Thoracic aorta (tissue), 2 donors: ENCODE measurements around the gene PIEZO1. TPM values are rescaled to one million over a fixed set of nuclear protein-coding genes. Genes with fewer than 3 reads are reported as not detected.

ENCODE experiments used
- ATAC-seq: fragments of 150-250 bp; one replicate; pipeline ENCODE4 v1.8.0; 2017; ENCODE audit warnings: low read depth; ENCODE audit not compliant: insufficient number of reproducible peaks, low FRiP score
- DNase-seq: peaks from one replicate; pipeline ENCODE4 v3.0.0-alpha.2; 2020; ENCODE audit warnings: low spot score
- H3K27ac ChIP-seq, 2 donors: fragments of 200-600 bp; sonication (generic); 1 replicate in 1 of 2; 2 replicates in 1 of 2; pipeline ENCODE4 v1.5.1; 2016; ENCODE audit warnings: mild to moderate bottlenecking in 2 of 2, moderate library complexity in 2 of 2
- H3K27me3 ChIP-seq: fragments of 200-600 bp; sonication (generic); replicated peaks from 2 replicates; pipeline ENCODE4 v1.6.0; 2016; ENCODE audit warnings: mild to moderate bottlenecking; ENCODE audit not compliant: insufficient read depth
- H3K36me3 ChIP-seq: fragments of 200-600 bp; sonication (generic); one replicate; pipeline ENCODE4 v1.5.1; 2016
- H3K4me1 ChIP-seq, 2 donors: fragments of 200-600 bp; sonication (generic); 1 replicate in 1 of 2; 2 replicates in 1 of 2; pipeline versions ENCODE4 v1.5.1 to v1.6.0; 2016; ENCODE audit warnings: low read depth in 2 of 2, mild to moderate bottlenecking in 1 of 2; ENCODE audit not compliant: control insufficient read depth in 1 of 2
- H3K4me3 ChIP-seq: fragments of 200-600 bp; sonication (generic); 2 replicates; pipeline ENCODE4 v1.5.1; 2016; ENCODE audit warnings: mild to moderate bottlenecking
- H3K9me3 ChIP-seq: fragments of 200-600 bp; sonication (generic); 2 replicates; pipeline ENCODE4 v1.5.1; 2016
- total RNA-seq, 2 donors: library from RNA; depleted of rRNA; stranded (reverse); fragments of >200 nt; gene quantifications; one replicate each; pipeline versions ENCODE4 v1.1.0 to v1.2.3, GENCODE V29; 2016
- TF ChIP-seq, protein P1 (sequence below): fragments of 200-600 bp; sonication (generic); IDR thresholded peaks from one replicate; pipeline ENCODE4 v1.5.1; 2019; ENCODE audit warnings: antibody characterized with exemption

PIEZO1 gene
- total RNA-seq, 2 donors from 2014 or later = 108 to 179 TPM

DNA sequence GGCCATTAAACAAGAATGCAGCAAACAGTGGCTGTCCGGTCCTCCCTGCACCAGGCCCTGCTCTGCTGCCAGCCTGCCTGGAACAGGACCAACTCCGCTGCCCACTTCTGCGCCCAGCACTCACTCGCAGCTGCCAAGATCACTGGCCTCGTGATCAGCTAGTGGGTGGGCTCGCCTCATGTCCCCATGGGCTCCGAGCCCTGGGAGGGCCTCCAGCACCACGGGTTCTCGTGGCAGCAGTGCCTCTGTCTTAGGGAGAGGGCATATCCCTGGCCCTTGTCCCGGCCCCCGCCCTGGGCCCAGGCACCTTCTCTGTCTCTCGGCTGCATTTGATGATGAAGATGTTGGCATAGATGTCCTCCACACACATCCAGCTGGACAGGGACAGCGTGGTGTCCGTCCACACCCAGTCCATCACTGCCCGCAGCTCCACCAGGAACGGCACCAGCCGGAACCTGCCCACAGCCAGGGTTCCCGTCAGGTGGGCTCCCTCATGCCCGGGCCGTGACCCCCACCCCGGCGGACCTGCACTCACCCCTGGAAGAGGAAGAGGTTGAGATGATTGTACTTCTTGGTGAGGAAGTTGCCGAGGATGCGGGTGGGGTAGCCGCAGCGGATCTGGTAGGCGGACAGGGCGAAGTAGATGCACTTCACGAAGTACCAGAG lies 65.6 kb downstream of the PIEZO1 start:
- Histone ChIP-seq H3K4me3 (no peak overlapping the region), H3K27me3 (no peaks in the 10 kb centered on the region), H3K36me3 (peaks cover 72% of the 10 kb centered on the region), H3K4me1 (no peaks in the 10 kb centered on the region), H3K9me3 (no peaks in the 10 kb centered on the region), H3K27ac (no peak overlapping the region)
- ATAC-seq = no peak
- TF ChIP-seq, protein P1, sequence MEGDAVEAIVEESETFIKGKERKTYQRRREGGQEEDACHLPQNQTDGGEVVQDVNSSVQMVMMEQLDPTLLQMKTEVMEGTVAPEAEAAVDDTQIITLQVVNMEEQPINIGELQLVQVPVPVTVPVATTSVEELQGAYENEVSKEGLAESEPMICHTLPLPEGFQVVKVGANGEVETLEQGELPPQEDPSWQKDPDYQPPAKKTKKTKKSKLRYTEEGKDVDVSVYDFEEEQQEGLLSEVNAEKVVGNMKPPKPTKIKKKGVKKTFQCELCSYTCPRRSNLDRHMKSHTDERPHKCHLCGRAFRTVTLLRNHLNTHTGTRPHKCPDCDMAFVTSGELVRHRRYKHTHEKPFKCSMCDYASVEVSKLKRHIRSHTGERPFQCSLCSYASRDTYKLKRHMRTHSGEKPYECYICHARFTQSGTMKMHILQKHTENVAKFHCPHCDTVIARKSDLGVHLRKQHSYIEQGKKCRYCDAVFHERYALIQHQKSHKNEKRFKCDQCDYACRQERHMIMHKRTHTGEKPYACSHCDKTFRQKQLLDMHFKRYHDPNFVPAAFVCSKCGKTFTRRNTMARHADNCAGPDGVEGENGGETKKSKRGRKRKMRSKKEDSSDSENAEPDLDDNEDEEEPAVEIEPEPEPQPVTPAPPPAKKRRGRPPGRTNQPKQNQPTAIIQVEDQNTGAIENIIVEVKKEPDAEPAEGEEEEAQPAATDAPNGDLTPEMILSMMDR = no peak
- no peak for DNase-seq

DNA sequence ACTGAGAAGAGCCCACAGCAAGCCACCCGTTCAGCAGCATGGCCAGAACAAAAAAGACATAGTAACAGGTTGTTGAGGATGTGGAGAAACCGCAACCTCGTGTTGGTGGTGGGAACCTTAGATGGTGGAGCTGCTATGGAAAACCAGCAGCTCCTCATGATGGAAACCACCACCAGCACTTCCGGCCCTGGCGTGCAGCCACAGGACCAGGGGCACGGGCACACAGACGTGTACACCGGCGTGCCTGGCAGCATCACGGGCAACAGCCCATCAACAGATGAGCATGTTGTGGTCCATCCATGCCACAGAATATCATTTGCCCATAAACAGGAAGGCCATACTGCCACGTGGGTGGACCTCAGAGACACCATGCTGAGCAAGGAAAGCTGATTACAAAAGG lies 66.8 kb downstream of the PIEZO1 start:
- no peak overlapping the region for H3K27ac ChIP-seq
- TF ChIP-seq, protein P1 = no peak
- DNase-seq = no peak
- H3K36me3 ChIP-seq = peaks cover 63% of the 10 kb centered on the region
- no peaks in the 10 kb centered on the region for H3K4me1 ChIP-seq
- H3K9me3 ChIP-seq = no peaks in the 10 kb centered on the region
- H3K27me3 ChIP-seq = no peaks in the 10 kb centered on the region
- no peak for ATAC-seq
- no peak overlapping the region for H3K4me3 ChIP-seq

DNA sequence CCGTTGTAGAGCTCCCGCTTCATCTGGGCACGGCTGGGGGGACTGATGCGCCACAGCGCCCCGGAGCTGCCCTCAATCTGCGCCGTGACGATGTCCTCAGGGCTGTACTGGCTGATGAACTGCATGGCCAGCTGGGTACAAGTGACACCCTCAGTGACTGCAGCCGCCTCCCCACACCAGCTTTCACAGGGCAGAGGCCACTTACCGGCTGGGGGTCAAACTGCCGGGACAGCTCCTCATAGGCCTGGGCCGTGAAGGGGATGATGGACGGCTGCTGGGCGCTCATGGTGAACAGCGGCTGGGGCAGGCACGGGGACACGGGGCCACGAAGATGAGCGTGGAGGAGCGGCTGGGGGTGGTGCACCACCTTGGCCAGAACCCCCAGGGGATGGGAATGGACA lies 68.4 kb downstream of the PIEZO1 start:
- no peaks in the 10 kb centered on the region for H3K4me1 ChIP-seq
- H3K27ac ChIP-seq = no peak overlapping the region
- no peaks in the 10 kb centered on the region for H3K27me3 ChIP-seq
- ATAC-seq = no peak
- H3K36me3 ChIP-seq = peaks cover 49% of the 10 kb centered on the region
- no peak overlapping the region for H3K4me3 ChIP-seq
- DNase-seq = no peak
- no peaks in the 10 kb centered on the region for H3K9me3 ChIP-seq
- TF ChIP-seq, protein P1 = no peak

DNA sequence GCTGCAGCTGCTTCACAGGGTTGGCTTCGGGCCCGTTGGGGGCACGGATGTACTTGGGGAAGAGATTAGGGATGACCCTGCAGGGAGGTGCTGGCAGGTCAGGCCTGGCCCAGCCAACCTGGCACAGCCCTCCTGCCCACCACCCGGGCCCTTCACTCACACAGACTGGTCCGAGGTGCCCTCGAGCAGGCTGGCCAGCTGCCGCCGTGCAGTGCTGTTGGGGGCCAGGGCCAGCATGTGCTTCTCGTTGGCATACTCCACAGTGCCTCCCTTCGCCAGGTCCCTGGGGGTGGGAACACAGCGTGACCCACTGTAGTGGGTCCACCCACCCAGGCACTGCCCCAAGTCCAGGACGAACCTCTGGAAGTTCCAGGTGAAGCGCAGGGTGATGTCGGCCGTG lies 68.8 kb downstream of the PIEZO1 start:
- no peak for ATAC-seq
- no peaks in the 10 kb centered on the region for H3K9me3 ChIP-seq

DNA sequence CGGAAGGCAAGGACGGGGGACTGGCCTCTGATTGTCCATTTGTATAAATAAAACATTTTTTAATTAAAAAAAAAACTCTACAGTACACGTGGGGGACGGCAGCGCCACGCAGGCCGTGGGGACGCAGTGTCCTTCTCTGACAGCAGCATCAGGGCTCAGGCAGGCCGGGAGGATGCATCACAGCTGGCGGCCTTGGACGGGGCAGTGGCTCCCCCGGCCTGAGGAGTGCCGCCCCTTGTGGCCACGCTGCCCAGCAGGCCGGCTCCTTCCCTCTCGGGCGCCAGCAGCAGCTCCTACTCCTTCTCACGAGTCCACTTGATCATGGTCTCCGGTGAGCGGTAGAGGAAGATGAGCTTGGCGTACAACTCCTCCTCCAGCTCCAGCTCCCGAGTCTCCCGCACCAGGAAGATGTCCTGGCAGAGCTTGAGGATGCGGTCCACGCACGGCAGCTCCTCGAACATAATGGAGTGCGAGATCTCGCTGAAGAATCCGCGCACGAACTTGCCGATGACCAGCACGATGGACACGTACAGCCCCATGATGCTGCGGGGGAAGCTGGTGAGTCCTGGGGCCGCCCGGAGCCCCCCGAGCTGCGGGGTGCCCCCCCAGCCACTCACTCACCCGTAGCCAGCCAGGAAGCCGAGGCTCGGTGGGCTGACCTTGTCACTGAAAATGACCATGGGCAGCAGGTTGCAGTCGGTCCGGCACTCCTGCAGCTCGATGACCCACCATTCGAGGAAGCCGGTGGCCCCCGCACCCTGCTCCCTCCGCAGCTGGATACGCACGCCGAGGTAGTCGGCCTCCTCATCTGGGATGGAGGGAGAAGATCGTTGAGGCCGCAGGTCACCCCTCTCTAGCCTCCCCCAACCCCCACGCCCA lies 69.5 kb downstream of the PIEZO1 start:
- Histone ChIP-seq H3K4me1 (no peaks in the 10 kb centered on the region), H3K4me3 (no peak overlapping the region), H3K27ac (no peak overlapping the region), H3K27me3 (no peaks in the 10 kb centered on the region), H3K36me3 (peaks cover 39% of the 10 kb centered on the region), H3K9me3 (no peaks in the 10 kb centered on the region)
- TF ChIP-seq, protein P1 = no peak
- DNase-seq (no peak), ATAC-seq (no peak)

More for the DNA sequence above, 68.8 kb downstream of the PIEZO1 start:
- no peak overlapping the region for H3K27ac ChIP-seq
- H3K4me1 ChIP-seq = no peaks in the 10 kb centered on the region
- TF ChIP-seq, protein P1 = no peak
- no peak for DNase-seq
- no peak overlapping the region for H3K4me3 ChIP-seq
- peaks cover 45% of the 10 kb centered on the region for H3K36me3 ChIP-seq
- H3K27me3 ChIP-seq = no peaks in the 10 kb centered on the region
